ENCODE data around the gene CAMKMT.

The CAMKMT gene

DNA sequence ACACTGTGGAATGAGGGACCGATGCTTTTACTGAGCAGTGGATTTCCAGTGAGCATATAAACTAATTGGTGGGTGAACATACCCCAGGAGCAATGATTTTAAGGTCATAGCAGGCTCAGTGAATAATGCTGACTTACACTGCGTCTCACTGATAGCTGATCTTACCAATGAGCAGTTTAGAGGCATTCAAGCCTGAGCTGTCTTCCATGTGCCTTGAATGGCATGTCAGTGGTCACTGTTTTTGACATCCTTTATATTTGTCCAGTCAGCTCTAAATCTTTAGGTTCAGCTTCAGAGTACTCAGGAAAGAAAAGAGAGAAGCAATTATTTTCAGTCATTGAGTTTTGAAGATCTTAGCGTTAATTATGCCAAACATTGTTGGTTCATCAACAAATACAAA lies 88.3 kb downstream of the CAMKMT start:
- Histone ChIP-seq H3K9me3 (ENCODE audit: low read length) (no peaks in the 10 kb centered on the region), H3K36me3 (ENCODE audit: insufficient read depth, low read length) (no peaks in the 10 kb centered on the region), H3K9ac (ENCODE audit: low read length) (no peak overlapping the region), H3K27me3 (ENCODE audit: insufficient read depth, low read length) (no peaks in the 10 kb centered on the region), H3K79me2 (ENCODE audit: insufficient read depth, low read length) (no peaks in the 10 kb centered on the region), H3K9me2 (ENCODE audit: low read depth, low read length) (no peaks in the 10 kb centered on the region; the same call in 1 of the 2 replicates), H3K4me1 (ENCODE audit: insufficient read depth, low read length, severe bottlenecking) (no peaks in the 10 kb centered on the region), H3K27ac (ENCODE audit: low read depth, low read length, poor library complexity, severe bottlenecking) (no peak overlapping the region), H2AFZ (ENCODE audit: low read length) (no peak overlapping the region), H3F3A (ENCODE audit: insufficient read depth, low read length) (no peaks in the 10 kb centered on the region), H4K20me1 (ENCODE audit: insufficient read depth, low read length) (no peaks in the 10 kb centered on the region), H3K4me2 (ENCODE audit: low read length) (no peak overlapping the region), H3K4me3 (ENCODE audit: low read depth, low read length, poor library complexity, severe bottlenecking) (no peak overlapping the region)
- TF ChIP-seq, protein P1, sequence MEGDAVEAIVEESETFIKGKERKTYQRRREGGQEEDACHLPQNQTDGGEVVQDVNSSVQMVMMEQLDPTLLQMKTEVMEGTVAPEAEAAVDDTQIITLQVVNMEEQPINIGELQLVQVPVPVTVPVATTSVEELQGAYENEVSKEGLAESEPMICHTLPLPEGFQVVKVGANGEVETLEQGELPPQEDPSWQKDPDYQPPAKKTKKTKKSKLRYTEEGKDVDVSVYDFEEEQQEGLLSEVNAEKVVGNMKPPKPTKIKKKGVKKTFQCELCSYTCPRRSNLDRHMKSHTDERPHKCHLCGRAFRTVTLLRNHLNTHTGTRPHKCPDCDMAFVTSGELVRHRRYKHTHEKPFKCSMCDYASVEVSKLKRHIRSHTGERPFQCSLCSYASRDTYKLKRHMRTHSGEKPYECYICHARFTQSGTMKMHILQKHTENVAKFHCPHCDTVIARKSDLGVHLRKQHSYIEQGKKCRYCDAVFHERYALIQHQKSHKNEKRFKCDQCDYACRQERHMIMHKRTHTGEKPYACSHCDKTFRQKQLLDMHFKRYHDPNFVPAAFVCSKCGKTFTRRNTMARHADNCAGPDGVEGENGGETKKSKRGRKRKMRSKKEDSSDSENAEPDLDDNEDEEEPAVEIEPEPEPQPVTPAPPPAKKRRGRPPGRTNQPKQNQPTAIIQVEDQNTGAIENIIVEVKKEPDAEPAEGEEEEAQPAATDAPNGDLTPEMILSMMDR (IDR thresholded peaks at IDR 0.05; ENCODE audit: low read length): no peak
- no peak for TF ChIP-seq EZH2 (IDR thresholded peaks at IDR 0.05; ENCODE audit: borderline replicate concordance, low read length)

DNA sequence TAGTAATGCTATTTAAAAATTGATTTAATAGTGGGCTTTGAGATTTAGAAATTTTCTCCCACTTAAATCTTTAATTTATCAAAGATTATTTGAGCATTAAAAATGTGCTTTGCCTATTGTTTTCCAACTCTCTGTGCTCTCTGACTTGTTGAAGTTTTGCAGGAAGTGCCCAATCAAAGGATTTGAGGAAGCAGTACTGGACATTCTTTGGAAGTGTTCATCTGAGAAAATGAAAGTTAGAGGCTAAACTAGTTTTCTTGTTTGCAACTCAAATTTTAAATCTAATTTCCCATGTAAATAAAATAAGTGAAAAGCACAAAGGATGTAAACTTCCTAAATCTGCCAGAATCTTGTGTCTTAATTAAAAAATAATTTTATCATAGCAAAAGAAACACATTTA lies 89.1 kb downstream of the CAMKMT start:
- H3K27me3 ChIP-seq (ENCODE audit: insufficient read depth, low read length): no peaks in the 10 kb centered on the region
- no peaks in the 10 kb centered on the region for H3F3A ChIP-seq (ENCODE audit: insufficient read depth, low read length)
- H3K79me2 ChIP-seq (ENCODE audit: insufficient read depth, low read length): no peaks in the 10 kb centered on the region
- H3K36me3 ChIP-seq (ENCODE audit: insufficient read depth, low read length): no peaks in the 10 kb centered on the region
- no peak for TF ChIP-seq EZH2 (IDR thresholded peaks at IDR 0.05; ENCODE audit: borderline replicate concordance, low read length)
- TF ChIP-seq, protein P1 (IDR thresholded peaks at IDR 0.05; ENCODE audit: low read length): no peak
- H3K4me1 ChIP-seq (ENCODE audit: insufficient read depth, low read length, severe bottlenecking): no peaks in the 10 kb centered on the region
- no peaks in the 10 kb centered on the region for H4K20me1 ChIP-seq (ENCODE audit: insufficient read depth, low read length)
- no peaks in the 10 kb centered on the region for H3K9me3 ChIP-seq (ENCODE audit: low read length)
- no peak overlapping the region for H3K4me3 ChIP-seq (ENCODE audit: low read depth, low read length, poor library complexity, severe bottlenecking)
- H3K4me2 ChIP-seq (ENCODE audit: low read length): no peak overlapping the region
- H3K27ac ChIP-seq (ENCODE audit: low read depth, low read length, poor library complexity, severe bottlenecking): no peak overlapping the region
- no peak overlapping the region for H2AFZ ChIP-seq (ENCODE audit: low read length)
- no peak overlapping the region for H3K9ac ChIP-seq (ENCODE audit: low read length)
- no peaks in the 10 kb centered on the region; the same call in 1 of the 2 replicates for H3K9me2 ChIP-seq (ENCODE audit: low read depth, low read length)

DNA sequence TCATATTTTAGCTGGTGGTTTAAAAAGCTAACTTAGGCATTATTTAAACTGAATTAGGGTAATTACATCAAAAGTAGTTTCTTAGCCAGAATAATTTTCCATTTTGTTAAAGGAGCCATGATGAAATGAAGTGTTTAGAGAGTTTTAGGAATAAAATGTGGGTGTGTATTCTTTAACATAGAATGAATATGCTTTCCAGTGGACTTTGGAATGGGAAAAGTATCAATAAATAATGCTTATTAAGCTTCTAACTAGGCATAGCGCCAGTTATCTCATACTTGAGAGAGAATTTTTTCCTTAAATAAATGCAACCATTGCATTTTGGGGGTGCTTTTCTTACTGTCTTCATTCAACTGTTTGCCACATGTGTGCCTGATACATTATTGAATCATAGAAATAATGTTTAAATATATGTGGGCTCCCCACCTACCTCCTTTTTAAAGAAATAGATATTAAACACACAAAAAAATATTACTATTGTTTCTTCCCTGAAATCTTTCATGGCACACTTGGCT lies 90.4 kb downstream of the CAMKMT start:
- Histone ChIP-seq H3F3A (ENCODE audit: insufficient read depth, low read length) (no peaks in the 10 kb centered on the region), H3K4me3 (ENCODE audit: low read depth, low read length, poor library complexity, severe bottlenecking) (no peak overlapping the region), H3K79me2 (ENCODE audit: insufficient read depth, low read length) (no peaks in the 10 kb centered on the region), H3K27ac (ENCODE audit: low read depth, low read length, poor library complexity, severe bottlenecking) (no peak overlapping the region), H3K4me1 (ENCODE audit: insufficient read depth, low read length, severe bottlenecking) (no peaks in the 10 kb centered on the region), H3K9me2 (ENCODE audit: low read depth, low read length) (no peaks in the 10 kb centered on the region; the same call in 1 of the 2 replicates), H4K20me1 (ENCODE audit: insufficient read depth, low read length) (no peaks in the 10 kb centered on the region), H3K4me2 (ENCODE audit: low read length) (no peak overlapping the region), H2AFZ (ENCODE audit: low read length) (no peak overlapping the region), H3K9me3 (ENCODE audit: low read length) (no peaks in the 10 kb centered on the region), H3K27me3 (ENCODE audit: insufficient read depth, low read length) (no peaks in the 10 kb centered on the region), H3K36me3 (ENCODE audit: insufficient read depth, low read length) (no peaks in the 10 kb centered on the region), H3K9ac (ENCODE audit: low read length) (no peak overlapping the region)
- TF ChIP-seq, protein P1 (IDR thresholded peaks at IDR 0.05; ENCODE audit: low read length): no peak
- TF ChIP-seq EZH2 (IDR thresholded peaks at IDR 0.05; ENCODE audit: borderline replicate concordance, low read length): no peak
